NT2/D1 (cell line): Measurements from ENCODE around the gene IRF1.

Source experiments
- SUZ12 ChIP-seq: IDR thresholded peaks from 2 replicates; pipeline ENCODE4 v1.6.1; 2011; ENCODE audit not compliant: insufficient read length, insufficient read depth; ENCODE audit errors: extremely low read depth
- ZNF274 ChIP-seq: IDR thresholded peaks from 2 replicates; pipeline ENCODE4 v1.6.1; 2011; ENCODE audit warnings: mild to moderate bottlenecking, low read depth, low read length

- TF ChIP-seq SUZ12 (no peak), ZNF274 (no peak)
Measured at GRCh38 chr5:132489871-132490483, 596 bp downstream of the IRF1 start.
